ENCODE results near the gene BDKRB1.

GRCh38 chr14:96284008-96284407 lies 28.0 kb downstream of the BDKRB1 start:
- TF ChIP-seq CTCF (IDR thresholded peaks at IDR 0.05) (no peak), EP300 (IDR thresholded peaks at IDR 0.05) (no peak)

All from tibial nerve (tissue), 4 donors.